A549 (cell line): ENCODE results near the gene PLCB3. TPM values are rescaled to one million over a fixed set of nuclear protein-coding genes. Genes with fewer than 3 reads are reported as not detected.

ENCODE experiments used
- ATAC-seq, 2 experiments: fragments of 200-7000 bp in 1 of 2; fragments of >200 bp in 1 of 2; cut with Nextera tagmentation in 1 of 2; cut with Tn5 transposase in 1 of 2; 3 replicates each; pipeline versions ENCODE4 v1.8.0 to v1.9.1; 2018 to 2020; ENCODE audit warnings: mild to moderate bottlenecking in 1 of 2, moderate library complexity in 1 of 2
- CTCF ChIA-PET: fragments of 300-600 bp; sonication (Branson Sonifier 250); formaldehyde crosslinking; extraction: SDS; loops from one replicate; lab custom pipeline; 2021; ENCODE audit warnings: antibody characterized with exemption, inconsistent platforms; lab: Yijun Ruan, JAX
- POLR2A ChIA-PET: fragments of 350-600 bp; formaldehyde crosslinking; extraction: SDS; loops from one replicate; lab custom pipeline; 2021; ENCODE audit warnings: antibody characterized with exemption, inconsistent platforms; lab: Yijun Ruan, JAX
- DNase-seq, 2 experiments: peaks; one replicate each; pipeline versions ENCODE4 v3.0.0 to v3.0.0-alpha.2; 2011 to 2016; ENCODE audit warnings: low read depth in 1 of 2, low spot score in 1 of 2
- FAIRE-seq: peaks from 2 replicates; lab custom pipeline; 2011; peaks lifted over from hg19 to GRCh38; lab: Jason Lieb, UNC
- H3K27ac ChIP-seq, 2 experiments: fragments of >200 bp; sonication (Bioruptor Twin); formaldehyde crosslinking; 3 replicates each; pipeline ENCODE4 v1.5.1; 2016 to 2017
- H3K4me1 ChIP-seq: fragments of >200 bp; sonication (Bioruptor Twin); formaldehyde crosslinking; 3 replicates; pipeline ENCODE4 v1.6.1; 2016
- H3K4me2 ChIP-seq: fragments of >200 bp; sonication (Bioruptor Twin); formaldehyde crosslinking; 3 replicates; pipeline ENCODE4 v1.6.1; 2016
- H3K4me3 ChIP-seq: fragments of >200 bp; sonication (Bioruptor Twin); formaldehyde crosslinking; 3 replicates; pipeline ENCODE4 v1.5.1; 2016
- H3K9me3 ChIP-seq: fragments of >200 bp; sonication (Bioruptor Twin); formaldehyde crosslinking; 3 replicates; pipeline ENCODE4 v1.6.1; 2016
- BHLHE40 ChIP-seq: IDR thresholded peaks from 2 replicates; pipeline ENCODE4 v1.6.1; 2012; ENCODE audit warnings: low read depth, low read length, inconsistent platforms
- CBX8 ChIP-seq: fragments of 200-600 bp; sonication (generic); IDR thresholded peaks from 2 replicates; pipeline ENCODE4 v1.6.1; 2016
- CTCF ChIP-seq: fragments of >200 bp; sonication (Bioruptor Twin); formaldehyde crosslinking; IDR thresholded peaks from 3 replicates; pipeline ENCODE4 v1.5.1; 2016
- E2F6 ChIP-seq: IDR thresholded peaks from 2 replicates; pipeline ENCODE4 v1.6.1; 2012; ENCODE audit warnings: low read depth, borderline replicate concordance
- EHMT2 ChIP-seq: fragments of 200-600 bp; sonication (generic); IDR thresholded peaks from 2 replicates; pipeline ENCODE4 v1.6.1; 2016; ENCODE audit warnings: antibody characterized with exemption, low read depth, mild to moderate bottlenecking, moderate library complexity
- ELK1 ChIP-seq: fragments of 150-350 bp; IDR thresholded peaks from 2 replicates; pipeline ENCODE4 v1.6.1; 2014; ENCODE audit warnings: low read depth, mild to moderate bottlenecking, low read length
- FOXS1 ChIP-seq: fragments of 250-450 bp; sonication (Bioruptor Pico); IDR thresholded peaks from 2 replicates; pipeline ENCODE4 v1.5.0; 2020; ENCODE audit warnings: mild to moderate bottlenecking, moderate library complexity
- HEYL ChIP-seq: fragments of 250-450 bp; sonication (Bioruptor Pico); IDR thresholded peaks from 2 replicates; pipeline ENCODE4 v1.8.0; 2021; ENCODE audit warnings: mild to moderate bottlenecking, moderate library complexity
- HMGXB4 ChIP-seq: fragments of 250-450 bp; sonication (Bioruptor Pico); IDR thresholded peaks from 2 replicates; pipeline ENCODE4 v1.5.0; 2021; ENCODE audit warnings: mild to moderate bottlenecking, moderate library complexity, borderline replicate concordance
- JUN ChIP-seq, 2 experiments: fragments of >200 bp; sonication (Bioruptor Twin); formaldehyde crosslinking; IDR thresholded peaks; 2 replicates in 1 of 2; 3 replicates in 1 of 2; pipeline ENCODE4 v1.6.1; 2016 to 2017
- JUNB ChIP-seq: fragments of >200 bp; sonication (Bioruptor Twin); formaldehyde crosslinking; IDR thresholded peaks from 2 replicates; pipeline ENCODE4 v1.6.1; 2016
- KDM1A ChIP-seq: fragments of 200-600 bp; sonication (generic); IDR thresholded peaks from 2 replicates; pipeline ENCODE4 v1.6.1; 2016; ENCODE audit warnings: low read depth, mild to moderate bottlenecking
- MAX ChIP-seq: IDR thresholded peaks from 2 replicates; pipeline ENCODE4 v1.6.1; 2012
- MAZ ChIP-seq: fragments of 150-350 bp; IDR thresholded peaks from 2 replicates; pipeline ENCODE4 v1.6.1; 2014; ENCODE audit warnings: antibody characterized with exemption, low read depth, low read length, borderline replicate concordance
- NFE2L2 ChIP-seq: fragments of 150-350 bp; conservative IDR thresholded peaks from 2 replicates; pipeline ENCODE4 v1.6.1; 2014; ENCODE audit warnings: low read length
- PBX3 ChIP-seq: IDR thresholded peaks from 2 replicates; pipeline ENCODE4 v1.6.1; 2012
- POLR2A ChIP-seq: IDR thresholded peaks from 2 replicates; pipeline ENCODE4 v1.6.1; 2012; ENCODE audit warnings: mild to moderate bottlenecking, low read length
- POLR2AphosphoS2 ChIP-seq: conservative IDR thresholded peaks from 2 replicates; pipeline ENCODE4 v1.6.1; 2012; ENCODE audit warnings: low read length, improper control_type of control experiment, inconsistent platforms
- RARB ChIP-seq: fragments of 250-450 bp; sonication (Bioruptor Pico); IDR thresholded peaks from 2 replicates; pipeline ENCODE4 v1.8.0; 2021; ENCODE audit warnings: mild to moderate bottlenecking, moderate library complexity
- RNF2 ChIP-seq: fragments of 200-600 bp; sonication (generic); IDR thresholded peaks from 2 replicates; pipeline ENCODE4 v1.6.1; 2016; ENCODE audit warnings: low read depth, mild to moderate bottlenecking, antibody characterized with exemption, moderate library complexity, borderline replicate concordance
- SMC3 ChIP-seq: fragments of >200 bp; sonication (Bioruptor Twin); formaldehyde crosslinking; IDR thresholded peaks from 3 replicates; pipeline ENCODE4 v1.6.1; 2018; ENCODE audit warnings: inconsistent platforms
- SREBF2 ChIP-seq: fragments of 450-650 bp; IDR thresholded peaks from 2 replicates; pipeline ENCODE4 v1.6.1; 2014; ENCODE audit warnings: mild to moderate bottlenecking, moderate library complexity
- TP53 ChIP-seq: fragments of 250-450 bp; sonication (Bioruptor Pico); IDR thresholded peaks from 2 replicates; pipeline ENCODE4 v1.5.0; 2021; ENCODE audit warnings: mild to moderate bottlenecking, moderate library complexity
- ZC3H11A ChIP-seq: fragments of 450-650 bp; IDR thresholded peaks from 2 replicates; pipeline ENCODE4 v1.6.1; 2014; ENCODE audit warnings: antibody characterized with exemption, mild to moderate bottlenecking
- ZFP36 ChIP-seq: fragments of 450-650 bp; IDR thresholded peaks from 2 replicates; pipeline ENCODE4 v1.6.1; 2014; ENCODE audit warnings: borderline replicate concordance; ENCODE audit not compliant: partially characterized antibody
- ZSCAN20 ChIP-seq: fragments of 250-450 bp; sonication (Bioruptor Pico); IDR thresholded peaks from 2 replicates; pipeline ENCODE4 v1.8.0; 2022; ENCODE audit warnings: mild to moderate bottlenecking, moderate library complexity
- WGBS: methylation state at CpG from one replicate; pipeline ENCODE4 v1.1.6; 2017; ENCODE audit errors: missing lambda C conversion rate; 5-methylcytosine and 5-hydroxymethylcytosine counted together
- polyA plus RNA-seq, 4 experiments: library from polyadenylated mRNA; depleted of rRNA in 3 of 4; stranded (reverse); fragments of >200 nt; fragmentation: RNase III in 1 of 4; extraction: RNeasy Plus Mini Kit Qiagen cat#74134 plus additional on column Dnase treatment in 1 of 4; gene quantifications; 2 replicates in 3 of 4; 3 replicates in 1 of 4; pipeline ENCODE4 v1.2.3, GENCODE V29; 2011 to 2017

Gene PLCB3
- polyA plus RNA-seq, 2 of the 4 experiments (the other 2 are of a cell fraction), result 8.8 to 21.2 TPM

GRCh38 chr11:64268893-64269539, 17.7 kb downstream of the PLCB3 start (continued):
- TF ChIP-seq PBX3 (peak; percentile 52), BHLHE40 (no peak), ZC3H11A (no peak), EHMT2 (no peak), CBX8 (no peak), E2F6 (no peak), HMGXB4 (CRISPR knock-in tag) (peak; percentile 22; the same call in 1 of the 2 replicates)

GRCh38 chr11:64269540-64270220, 18.4 kb downstream of the PLCB3 start:
- H3K27ac ChIP-seq, result peak overlapping the region; percentile 94 to 97
- DNase-seq (peak; percentile 87 to 100), ATAC-seq (peak; percentile 80 to 91), FAIRE-seq (peak; percentile 59)
- no peaks in the 10 kb centered on the region for H3K9me3 ChIP-seq
- ChIA-PET CTCF (interaction anchor here (0.6 to 16.0 kb wide), 12 partner anchors 11 to 707 kb away, joined by 3 to 220 read pairs (median 4); partner anchors contain the start of genes BAD, CATSPERZ, ESRRA and PLCB3), POLR2A (interaction anchor here (0.6 to 5.9 kb wide), 13 partner anchors 10 to 84 kb away, joined by 3 to 53 read pairs (median 5); partner anchors contain the start of genes BAD, ESRRA, FKBP2 and GPR137)
- peaks cover 32% of the 10 kb centered on the region for H3K4me1 ChIP-seq
- H3K4me3 ChIP-seq, result peak overlapping the region; percentile 72
- peak overlapping the region; percentile 97 for H3K4me2 ChIP-seq
- 3% methylated on average over 29 of the region's 58 CpGs for WGBS
- peak; percentile 19 for TF ChIP-seq PBX3
- TF ChIP-seq KDM1A, result no peak
- TF ChIP-seq POLR2AphosphoS2, result peak; percentile 6; the same call in 1 of the 2 replicates
- peak; percentile 12; the same call in 1 of the 3 replicates for TF ChIP-seq CTCF
- peak; percentile 78 to 92 for TF ChIP-seq JUN (IDR thresholded peaks at IDR 0.05)
- no peak for TF ChIP-seq CBX8
- TF ChIP-seq SMC3, result peak; percentile 4; the same call in 1 of the 3 replicates
- TF ChIP-seq JUNB, result no peak
- TF ChIP-seq RNF2, result peak; percentile 84; the same call in 1 of the 2 replicates
- TF ChIP-seq MAZ, result peak; percentile 32; the same call in 1 of the 2 replicates
- no peak for TF ChIP-seq ZC3H11A
- TF ChIP-seq SREBF2, result no peak
- no peak for TF ChIP-seq ZSCAN20
- no peak for TF ChIP-seq ZFP36
- TF ChIP-seq ELK1, result no peak
- no peak for TF ChIP-seq NFE2L2
- no peak for TF ChIP-seq HEYL (CRISPR knock-in tag)
- TF ChIP-seq FOXS1 (CRISPR knock-in tag), result no peak
- 0 out of 2 replicates have a peak, but pooled peaks have one; percentile 27 for TF ChIP-seq TP53 (CRISPR knock-in tag)
- no peak for TF ChIP-seq RARB (CRISPR knock-in tag)
- no peak for TF ChIP-seq HMGXB4 (CRISPR knock-in tag)
- peak; percentile 84 for TF ChIP-seq MAX
- TF ChIP-seq POLR2A, result peak; percentile 32
